K562 (cell line): ENCODE results near the gene ECE2. TPM values are rescaled to one million over a fixed set of nuclear protein-coding genes. Genes with fewer than 3 reads are reported as not detected.

Experiments used
- ATAC-seq: fragments of 200-7000 bp; cut with Tn5 transposase; 3 replicates; pipeline ENCODE4 v1.9.1; 2020; ENCODE audit warnings: moderate library complexity
- BruUV-seq: library from RNA; stranded (reverse); fragments of 400-500 nt; replicated peaks from 2 replicates; lab custom pipeline; 2021; lab: Mats Ljungman, UMichigan
- CTCF ChIA-PET: fragments of 300-600 bp; formaldehyde crosslinking; extraction: SDS; loops from one replicate; lab custom pipeline; 2021; ENCODE audit warnings: low intra/inter-chr PET ratio; lab: Yijun Ruan, JAX
- POLR2A ChIA-PET: fragments of 300-600, 350-650 bp; sonication (Branson Sonifier 250); formaldehyde crosslinking; extraction: SDS; loops from one replicate; lab custom pipeline; 2021; ENCODE audit warnings: antibody characterized with exemption, inconsistent platforms; lab: Yijun Ruan, JAX
- DNase-seq, 4 experiments: peaks; one replicate each; pipeline versions ENCODE4 v3.0.0 to v3.0.0-alpha.2; 2011 to 2018; ENCODE audit warnings: low spot score in 3 of 4, mixed read lengths in 3 of 4; ENCODE audit errors: extremely low read depth in 1 of 4
- FAIRE-seq: peaks from 2 replicates; lab custom pipeline; 2011; peaks lifted over from hg19 to GRCh38; lab: Jason Lieb, UNC
- H2AFZ ChIP-seq: 2 replicates; pipeline ENCODE4 v1.6.0; 2011; ENCODE audit warnings: low read depth, low read length, control low read depth, inconsistent platforms
- H3K27ac ChIP-seq: fragments of 200-600 bp; 3 replicates; pipeline ENCODE4 v1.8.0; 2011; ENCODE audit warnings: low read depth, mild to moderate bottlenecking, control low read depth, inconsistent platforms, low read length, moderate library complexity, mixed read lengths; ENCODE audit errors: extremely low read depth
- H3K27me3 ChIP-seq, 2 experiments: fragments of 300-600 bp in 1 of 2; 2 replicates in 1 of 2; 3 replicates in 1 of 2; pipeline versions ENCODE4 v1.6.0 to v1.8.0; 2011; ENCODE audit warnings: inconsistent platforms in 2 of 2, low read length in 2 of 2, mild to moderate bottlenecking in 1 of 2, mixed read lengths in 1 of 2, moderate library complexity in 1 of 2; ENCODE audit not compliant: control insufficient read depth in 2 of 2, insufficient read depth in 2 of 2
- H3K36me3 ChIP-seq: fragments of 300-600 bp; 3 replicates; pipeline ENCODE4 v1.8.0; 2011; ENCODE audit warnings: mild to moderate bottlenecking, low read length, inconsistent platforms; ENCODE audit not compliant: control insufficient read depth, insufficient read depth
- H3K4me1 ChIP-seq, 2 experiments: fragments of 200-600 bp in 1 of 2; replicated peaks in 1 of 2; 2 replicates in 1 of 2; 3 replicates in 1 of 2; pipeline versions ENCODE4 v1.5.1 to v1.8.0; 2011; ENCODE audit warnings: inconsistent platforms in 2 of 2, low read length in 2 of 2, mild to moderate bottlenecking in 1 of 2, mixed read lengths in 1 of 2, moderate library complexity in 1 of 2; ENCODE audit not compliant: control insufficient read depth in 2 of 2, insufficient read depth in 2 of 2
- H3K4me2 ChIP-seq: 2 replicates; pipeline ENCODE4 v1.6.1; 2011; ENCODE audit warnings: low read length, control low read depth, inconsistent platforms, mixed read lengths; ENCODE audit not compliant: insufficient read depth
- H3K4me3 ChIP-seq: fragments of 200-600 bp; sonication (generic), shearing (Covaris generic); 2 replicates; pipeline ENCODE4 v1.5.1; 2016; ENCODE audit warnings: control low read depth, inconsistent platforms
- H3K79me2 ChIP-seq: fragments of 200-600 bp; 3 replicates; pipeline ENCODE4 v1.8.0; 2011; ENCODE audit warnings: low read length, inconsistent platforms; ENCODE audit not compliant: control insufficient read depth, insufficient read depth
- H3K9ac ChIP-seq, 2 experiments: 2 replicates each; pipeline versions ENCODE4 v1.6.0 to v1.6.1; 2011; ENCODE audit warnings: low read depth in 2 of 2, low read length in 2 of 2, control low read depth in 1 of 2, inconsistent platforms in 1 of 2, mild to moderate bottlenecking in 1 of 2, mixed read lengths in 1 of 2; ENCODE audit not compliant: insufficient read depth in 1 of 2
- H3K9me1 ChIP-seq: one replicate; pipeline ENCODE4 v1.6.0; 2011; ENCODE audit warnings: inconsistent platforms, mild to moderate bottlenecking, low read length, moderate library complexity; ENCODE audit not compliant: control insufficient read depth, insufficient read depth
- H3K9me3 ChIP-seq: replicated peaks from 2 replicates; pipeline ENCODE4 v1.5.1; 2011; ENCODE audit warnings: low read depth, low read length, inconsistent platforms; ENCODE audit not compliant: control insufficient read depth, insufficient read depth
- H4K20me1 ChIP-seq: replicated peaks from 2 replicates; pipeline ENCODE4 v1.6.1; 2011; ENCODE audit warnings: low read length, inconsistent platforms, mixed read lengths; ENCODE audit not compliant: control insufficient read depth, insufficient read depth
- FOS ChIP-seq: IDR thresholded peaks from 3 replicates; pipeline ENCODE4 v1.6.1; 2011; ENCODE audit not compliant: insufficient read length; ENCODE audit errors: extremely low read depth
- FOSL1 ChIP-seq: fragments of 200-800 bp; sonication (Bioruptor generic); conservative IDR thresholded peaks from 2 replicates; pipeline ENCODE4 v1.6.1; 2016; ENCODE audit warnings: missing genetic modification characterization, missing compliant biosample characterization
- HDAC6 ChIP-seq: IDR thresholded peaks from 2 replicates; pipeline ENCODE4 v1.6.1; 2012; ENCODE audit warnings: low read depth, mild to moderate bottlenecking, control low read depth, inconsistent platforms, low read length, moderate library complexity
- PHF20 ChIP-seq: fragments of 450-650 bp; IDR thresholded peaks from 2 replicates; pipeline ENCODE4 v1.6.1; 2018; ENCODE audit not compliant: partially characterized antibody
- POLR2AphosphoS5 ChIP-seq: IDR thresholded peaks from 2 replicates; pipeline ENCODE4 v1.6.1; 2011; ENCODE audit warnings: mild to moderate bottlenecking, low read depth, low read length, moderate library complexity; ENCODE audit not compliant: control insufficient read depth, insufficient read depth
- POLR2H ChIP-seq: IDR thresholded peaks from 2 replicates; pipeline ENCODE4 v1.6.1; 2016; ENCODE audit warnings: missing genetic modification characterization, low read depth, mild to moderate bottlenecking, control low read depth, missing compliant biosample characterization, moderate library complexity
- RBFOX2 ChIP-seq: fragments of 200-400 bp; formaldehyde crosslinking; IDR thresholded peaks from 2 replicates; pipeline ENCODE4 v1.6.1; 2017; ENCODE audit warnings: low read depth, mild to moderate bottlenecking, low read length, moderate library complexity
- RFX1 ChIP-seq: fragments of 450-650 bp; IDR thresholded peaks from 2 replicates; pipeline ENCODE4 v1.6.1; 2016; ENCODE audit warnings: mild to moderate bottlenecking, moderate library complexity
- SMARCA5 ChIP-seq: fragments of 450-650 bp; IDR thresholded peaks from 2 replicates; pipeline ENCODE4 v1.6.1; 2016
- SOX6 ChIP-seq: fragments of 450-650 bp; IDR thresholded peaks from 2 replicates; pipeline ENCODE4 v1.6.1; 2014; ENCODE audit warnings: mild to moderate bottlenecking
- TRIM28 ChIP-seq: fragments of 450-650 bp; IDR thresholded peaks from 2 replicates; pipeline ENCODE4 v1.6.1; 2017
- USF2 ChIP-seq: sonication (generic); formaldehyde crosslinking; IDR thresholded peaks from 2 replicates; pipeline ENCODE4 v1.5.0; 2020; ENCODE audit warnings: missing genetic modification reagents
- ZNF23 ChIP-seq: fragments of 250-450 bp; sonication (Bioruptor Pico); IDR thresholded peaks from 2 replicates; pipeline ENCODE4 v1.4.0; 2020; ENCODE audit warnings: mild to moderate bottlenecking
- ZNF699 ChIP-seq: fragments of 250-450 bp; sonication (Bioruptor Pico); IDR thresholded peaks from 2 replicates; pipeline ENCODE4 v1.8.0; 2021; ENCODE audit warnings: mild to moderate bottlenecking, moderate library complexity; ENCODE audit not compliant: insufficient replicate concordance
- WGBS: fragments of 100-300 bp; shearing (Covaris generic); methylation state at CpG from one replicate; pipeline ENCODE4 v1.1.6; 2016; ENCODE audit warnings: low coverage, mixed read lengths; ENCODE audit not compliant: insufficient coverage; ENCODE audit errors: missing lambda C conversion rate; 5-methylcytosine and 5-hydroxymethylcytosine counted together
- in situ Hi-C: fragments of 300-500 bp; cut with MboI; formaldehyde crosslinking; loops from 4 replicates; pipeline ENCODE4 v1.15.0; 2018; ENCODE audit warnings: inconsistent platforms, mixed read lengths
- intact Hi-C: fragments of 100-400 bp; cut with micrococcal nuclease; formaldehyde crosslinking; loops from 2 replicates; pipeline ENCODE4 v1.14.2; 2022
- polyA plus RNA-seq, 8 experiments: library from polyadenylated mRNA; depleted of rRNA in 4 of 8; stranded (reverse) in 5 of 8; unstranded in 3 of 8; fragments of >200 nt; fragmentation: Nextera tagmentation in 2 of 8; fragmentation: Illumina TruSeq in 1 of 8; extraction: Ambion mirVana in 2 of 8; extraction: Trizol in 1 of 8; gene quantifications; 2 replicates each; pipeline versions ENCODE4 v1.2.1 to v1.2.3, GENCODE V29; 2011 to 2014; ENCODE audit warnings: inconsistent platforms in 1 of 8, missing spikeins in 1 of 8
- total RNA-seq, 7 experiments: library from RNA; depleted of rRNA in 6 of 7; stranded (reverse); fragments of >200 nt in 6 of 7; fragmentation: Illumina TruSeq in 2 of 7; extraction: Trizol in 2 of 7; gene quantifications; 2 replicates each; pipeline versions ENCODE4 v1.2.1 to v1.2.3, GENCODE V29; 2011 to 2021; ENCODE audit warnings: low replicate concordance in 1 of 7
- TF ChIP-seq, protein P1 (sequence below), 2 experiments: fragments of 450-650 bp; IDR thresholded peaks; 2 replicates each; pipeline ENCODE4 v1.6.1; 2016
- TF ChIP-seq, protein P2 (sequence below): conservative IDR thresholded peaks from 2 replicates; pipeline ENCODE4 v1.6.1; 2011; ENCODE audit warnings: low read depth, mild to moderate bottlenecking, low read length; ENCODE audit not compliant: control insufficient read depth

The ECE2 gene
- total and polyA plus RNA-seq, 9 of the 15 experiments (the other 6 are each of a cell fraction or from before 2014, with no cell fraction given), result not detected

DNA sequence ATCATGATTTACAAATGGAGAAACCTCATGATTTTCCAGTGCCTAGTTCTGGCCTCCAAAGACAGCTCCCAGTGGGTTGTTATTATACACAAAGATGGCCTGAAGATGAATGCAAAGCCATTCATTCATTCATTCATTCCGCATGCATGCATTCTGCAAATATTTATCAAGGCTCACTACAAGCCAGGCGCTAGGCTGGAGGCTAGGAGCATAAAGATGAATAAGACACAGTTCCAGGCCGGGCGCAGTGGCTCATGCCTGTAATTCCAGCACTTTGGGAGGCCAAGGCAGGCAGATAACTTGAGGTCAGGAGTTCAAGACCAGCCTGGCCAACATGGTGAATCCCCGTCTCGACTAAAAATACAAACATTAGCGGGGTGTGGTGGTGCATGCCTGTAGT lies 20.8 kb downstream of the ECE2 start (continued):
- TF ChIP-seq, protein P1, sequence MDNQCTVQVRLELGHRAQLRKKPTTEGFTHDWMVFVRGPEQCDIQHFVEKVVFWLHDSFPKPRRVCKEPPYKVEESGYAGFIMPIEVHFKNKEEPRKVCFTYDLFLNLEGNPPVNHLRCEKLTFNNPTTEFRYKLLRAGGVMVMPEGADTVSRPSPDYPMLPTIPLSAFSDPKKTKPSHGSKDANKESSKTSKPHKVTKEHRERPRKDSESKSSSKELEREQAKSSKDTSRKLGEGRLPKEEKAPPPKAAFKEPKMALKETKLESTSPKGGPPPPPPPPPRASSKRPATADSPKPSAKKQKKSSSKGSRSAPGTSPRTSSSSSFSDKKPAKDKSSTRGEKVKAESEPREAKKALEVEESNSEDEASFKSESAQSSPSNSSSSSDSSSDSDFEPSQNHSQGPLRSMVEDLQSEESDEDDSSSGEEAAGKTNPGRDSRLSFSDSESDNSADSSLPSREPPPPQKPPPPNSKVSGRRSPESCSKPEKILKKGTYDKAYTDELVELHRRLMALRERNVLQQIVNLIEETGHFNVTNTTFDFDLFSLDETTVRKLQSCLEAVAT (IDR thresholded peaks at IDR 0.05), result no peak
- TF ChIP-seq SMARCA5 (no peak), HDAC6 (no peak)

GRCh38 chr3:184298759-184299487 lies 23.1 kb downstream of the ECE2 start, which contains the start of gene PSMD2:
Gene PSMD2 (plus strand): TSS chr3:184299241. CDS start chr3:184299267, 26 bp downstream.
- no TSS peak for BruUV-seq
- ChIA-PET CTCF (no interaction called here), POLR2A (interaction anchor here (0.6 to 1.4 kb wide), 4 partner anchors 10 to 66 kb away, joined by 3 to 8 read pairs (median 4); no protein-coding TSS in a partner anchor)
- Histone ChIP-seq H3K9me3 (no peaks in the 10 kb centered on the region), H2AFZ (peak within 1 kb of the TSS; percentile 99), H3K9me1 (no peaks in the 10 kb centered on the region), H3K27me3 (no peaks in the 10 kb centered on the region), H3K9ac (peak within 1 kb of the TSS; percentile 87 to 98), H4K20me1 (no peaks in the 10 kb centered on the region; the same call in 1 of the 2 replicates), H3K4me2 (peak within 1 kb of the TSS; percentile 94), H3K79me2 (peaks cover 30% of the 10 kb centered on the region), H3K27ac (peak within 1 kb of the TSS; percentile 88), H3K36me3 (peaks cover 41% of the 10 kb centered on the region), H3K4me3 (peak within 1 kb of the TSS; percentile 84), H3K4me1 (peaks cover 7 to 9% of the 10 kb centered on the region in 2 experiments; a peak in 4 of 5 replicates)
- FAIRE-seq (peak; percentile 87), DNase-seq (peak; percentile 97 to 99 (median 98)), ATAC-seq (peak; percentile 98)
- 2% methylated on average over 43 of the region's 78 CpGs for WGBS
- in situ Hi-C loops (no loop called here), intact Hi-C loops (loop anchor here (2.0 to 5.0 kb wide), 3 partner anchors 16 to 127 kb away; partner anchors contain the start of genes ALG3, AP2M1, EEF1AKMT4 and EIF4G1)
- TF ChIP-seq, protein P2, sequence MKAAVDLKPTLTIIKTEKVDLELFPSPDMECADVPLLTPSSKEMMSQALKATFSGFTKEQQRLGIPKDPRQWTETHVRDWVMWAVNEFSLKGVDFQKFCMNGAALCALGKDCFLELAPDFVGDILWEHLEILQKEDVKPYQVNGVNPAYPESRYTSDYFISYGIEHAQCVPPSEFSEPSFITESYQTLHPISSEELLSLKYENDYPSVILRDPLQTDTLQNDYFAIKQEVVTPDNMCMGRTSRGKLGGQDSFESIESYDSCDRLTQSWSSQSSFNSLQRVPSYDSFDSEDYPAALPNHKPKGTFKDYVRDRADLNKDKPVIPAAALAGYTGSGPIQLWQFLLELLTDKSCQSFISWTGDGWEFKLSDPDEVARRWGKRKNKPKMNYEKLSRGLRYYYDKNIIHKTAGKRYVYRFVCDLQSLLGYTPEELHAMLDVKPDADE, result peak; percentile 45
- TF ChIP-seq RFX1, result no peak
- TF ChIP-seq FOSL1 (tag), result 0 out of 2 replicates have a peak, but pooled peaks have one; percentile 56
- peak; percentile 78 for TF ChIP-seq POLR2AphosphoS5
- no peak for TF ChIP-seq POLR2H
- no peak for TF ChIP-seq USF2 (CRISPR knock-in tag)
- TF ChIP-seq SOX6, result no peak
- peak; percentile 82 for TF ChIP-seq RBFOX2
- no peak for TF ChIP-seq ZNF23 (CRISPR knock-in tag)
- no peak for TF ChIP-seq FOS
- TF ChIP-seq TRIM28, result no peak
- TF ChIP-seq ZNF699 (CRISPR knock-in tag), result no peak
- peak; percentile 74 for TF ChIP-seq PHF20
